H9 (cell line): ENCODE data around the gene DDX11. TPM values are rescaled to one million over a fixed set of nuclear protein-coding genes. Genes with fewer than 3 reads are reported as not detected.

Experiments used
- DNase-seq: peaks from one replicate; pipeline ENCODE4 v3.0.0-alpha.2; 2017
- H2AFZ ChIP-seq: one replicate; pipeline ENCODE4 v1.6.1; 2013; ENCODE audit warnings: mild to moderate bottlenecking, low read length, control low read depth, moderate library complexity
- H2AK5ac ChIP-seq: 2 replicates; pipeline ENCODE4 v1.6.1; 2013; ENCODE audit warnings: low read length, control low read depth, mixed read lengths; ENCODE audit not compliant: insufficient read length
- H2BK120ac ChIP-seq: one replicate; pipeline ENCODE4 v1.6.1; 2013; ENCODE audit warnings: low read depth, mild to moderate bottlenecking, low read length, control low read depth, inconsistent platforms; ENCODE audit not compliant: poor library complexity, severe bottlenecking
- H2BK12ac ChIP-seq: 2 replicates; pipeline ENCODE4 v1.6.1; 2013; ENCODE audit warnings: low read length, control low read depth, mixed read lengths, low read depth; ENCODE audit not compliant: insufficient read length
- H2BK15ac ChIP-seq: 2 replicates; pipeline ENCODE4 v1.6.1; 2013; ENCODE audit warnings: low read depth, low read length, control low read depth
- H2BK20ac ChIP-seq: one replicate; pipeline ENCODE4 v1.6.1; 2013; ENCODE audit warnings: low read depth, mild to moderate bottlenecking, low read length, control low read depth, inconsistent platforms; ENCODE audit not compliant: poor library complexity, severe bottlenecking
- H2BK5ac ChIP-seq: 2 replicates; pipeline ENCODE4 v1.6.1; 2013; ENCODE audit warnings: low read length, control low read depth, mixed read lengths; ENCODE audit not compliant: insufficient read length
- H3K14ac ChIP-seq: 2 replicates; pipeline ENCODE4 v1.6.1; 2013; ENCODE audit warnings: low read length, control low read depth; ENCODE audit not compliant: insufficient read depth
- H3K18ac ChIP-seq: 2 replicates; pipeline ENCODE4 v1.6.1; 2013; ENCODE audit warnings: low read depth, mild to moderate bottlenecking, mixed read lengths, low read length, control low read depth; ENCODE audit not compliant: insufficient read length
- H3K23ac ChIP-seq: 2 replicates; pipeline ENCODE4 v1.6.1; 2013; ENCODE audit warnings: low read length, control low read depth, mixed read lengths, low read depth; ENCODE audit not compliant: insufficient read length
- H3K23me2 ChIP-seq: 2 replicates; pipeline ENCODE4 v1.6.1; 2013; ENCODE audit warnings: low read depth, mild to moderate bottlenecking, mixed read lengths, low read length, control low read depth; ENCODE audit not compliant: insufficient read length, poor library complexity, severe bottlenecking
- H3K27ac ChIP-seq: 2 replicates; pipeline ENCODE4 v1.5.1; 2013; ENCODE audit warnings: low read length, control low read depth, mixed read lengths, low read depth; ENCODE audit not compliant: insufficient read length
- H3K27me3 ChIP-seq: 2 replicates; pipeline ENCODE4 v1.6.1; 2013; ENCODE audit warnings: low read length, control low read depth, inconsistent platforms; ENCODE audit not compliant: insufficient read depth
- H3K4ac ChIP-seq: 2 replicates; pipeline ENCODE4 v1.6.1; 2013; ENCODE audit warnings: low read depth, mild to moderate bottlenecking, control low read depth, inconsistent platforms, low read length, moderate library complexity
- H3K4me1 ChIP-seq: 2 replicates; pipeline ENCODE4 v1.6.1; 2013; ENCODE audit warnings: low read length, control low read depth, inconsistent platforms; ENCODE audit not compliant: insufficient read depth
- H3K4me2 ChIP-seq: 2 replicates; pipeline ENCODE4 v1.6.1; 2013; ENCODE audit warnings: low read length, control low read depth, mixed read lengths; ENCODE audit not compliant: insufficient read length, insufficient read depth
- H3K56ac ChIP-seq: 2 replicates; pipeline ENCODE4 v1.6.1; 2013; ENCODE audit warnings: low read depth, mild to moderate bottlenecking, mixed read lengths, low read length, control low read depth; ENCODE audit not compliant: insufficient read length
- H3K79me1 ChIP-seq: 2 replicates; pipeline ENCODE4 v1.6.1; 2013; ENCODE audit warnings: low read depth, mild to moderate bottlenecking, moderate library complexity, low read length, control low read depth, inconsistent platforms; ENCODE audit not compliant: insufficient read depth, poor library complexity, severe bottlenecking
- H3K79me2 ChIP-seq: 2 replicates; pipeline ENCODE4 v1.6.1; 2013; ENCODE audit warnings: low read length, control low read depth, inconsistent platforms; ENCODE audit not compliant: insufficient read depth
- H3K9ac ChIP-seq: 2 replicates; pipeline ENCODE4 v1.6.1; 2013; ENCODE audit warnings: low read length, control low read depth, mixed read lengths; ENCODE audit not compliant: insufficient read length; ENCODE audit errors: extremely low read depth
- H3K9me3 ChIP-seq: one replicate; pipeline ENCODE4 v1.6.1; 2013; ENCODE audit warnings: low read depth, low read length, inconsistent platforms; ENCODE audit not compliant: control insufficient read depth
- H3T11ph ChIP-seq: one replicate; pipeline ENCODE4 v1.6.1; 2013; ENCODE audit warnings: mild to moderate bottlenecking, low read length, control low read depth, inconsistent platforms
- H4K20me1 ChIP-seq: one replicate; pipeline ENCODE4 v1.6.1; 2013; ENCODE audit not compliant: control insufficient read depth, insufficient read length, insufficient read depth
- H4K5ac ChIP-seq: 2 replicates; pipeline ENCODE4 v1.6.1; 2013; ENCODE audit warnings: low read depth, mild to moderate bottlenecking, mixed read lengths, low read length, control low read depth; ENCODE audit not compliant: insufficient read length
- H4K8ac ChIP-seq: replicated peaks from 2 replicates; pipeline ENCODE4 v1.6.1; 2013; ENCODE audit warnings: low read length, control low read depth, mixed read lengths, low read depth; ENCODE audit not compliant: insufficient read length
- H4K91ac ChIP-seq: 2 replicates; pipeline ENCODE4 v1.6.1; 2013; ENCODE audit warnings: low read depth, mild to moderate bottlenecking, moderate library complexity, mixed read lengths, low read length, control low read depth; ENCODE audit not compliant: insufficient read length
- H3K27ac Mint-ChIP-seq, 3 experiments: 2 replicates in 2 of 3; 3 replicates in 1 of 3; pipeline ENCODE4 v1.8.0; 2020 to 2021; ENCODE audit warnings: mixed read lengths in 3 of 3, mild to moderate bottlenecking in 1 of 3, moderate library complexity in 1 of 3
- H3K27me3 Mint-ChIP-seq: 2 replicates; pipeline ENCODE4 v1.8.0; 2021; ENCODE audit warnings: low read depth, mild to moderate bottlenecking, moderate library complexity, mixed read lengths
- H3K36me3 Mint-ChIP-seq, 3 experiments: 2 replicates in 2 of 3; 3 replicates in 1 of 3; pipeline ENCODE4 v1.8.0; 2020 to 2021; ENCODE audit warnings: low read depth in 3 of 3, mixed read lengths in 3 of 3; ENCODE audit not compliant: insufficient read depth in 1 of 3
- H3K4me1 Mint-ChIP-seq, 2 experiments: 2 replicates each; pipeline ENCODE4 v1.8.0; 2020; ENCODE audit warnings: mixed read lengths in 2 of 2
- H3K4me3 Mint-ChIP-seq, 2 experiments: 2 replicates in 1 of 2; 3 replicates in 1 of 2; pipeline ENCODE4 v1.8.0; 2020 to 2021; ENCODE audit warnings: mild to moderate bottlenecking in 2 of 2, mixed read lengths in 2 of 2, moderate library complexity in 1 of 2
- H3K9me3 Mint-ChIP-seq, 2 experiments: 2 replicates in 1 of 2; 3 replicates in 1 of 2; pipeline ENCODE4 v1.8.0; 2020; ENCODE audit warnings: mild to moderate bottlenecking in 2 of 2, mixed read lengths in 2 of 2, moderate library complexity in 1 of 2
- CTCF ChIP-seq: fragments of 200-600 bp; sonication (generic); conservative IDR thresholded peaks from 3 replicates; pipeline ENCODE4 v1.8.0; 2021; ENCODE audit warnings: antibody characterized with exemption, mild to moderate bottlenecking
- WGBS: extraction: QIAGEN DNeasy Blood & Tissue Kit; methylation state at CpG from one replicate; pipeline ENCODE4 v1.1.7; 2013; ENCODE audit warnings: missing lambda C conversion rate, low lambda C conversion rate, mixed read lengths; ENCODE audit not compliant: insufficient read length; ENCODE audit errors: extremely low coverage; 5-methylcytosine and 5-hydroxymethylcytosine counted together
- total RNA-seq: library from RNA; stranded (reverse); gene quantifications from 2 replicates; pipeline ENCODE4 v1.2.1, GENCODE V29; 2021

DDX11 gene
- total RNA-seq, 1 experiment from 2014 or later: 183 TPM

- Histone ChIP-seq H3T11ph (no peak overlapping the region), H2AK5ac (no peak overlapping the region), H2BK5ac (no peak overlapping the region), H3K79me1 (no peaks in the 10 kb centered on the region), H3K23me2 (no peaks in the 10 kb centered on the region), H2BK120ac (no peak overlapping the region), H2AFZ (no peak overlapping the region), H3K4ac (no peak overlapping the region), H3K23ac (no peak overlapping the region), H3K79me2 (no peaks in the 10 kb centered on the region), H3K9me3 (no peaks in the 10 kb centered on the region), H4K8ac (no peak overlapping the region), H3K9ac (no peak overlapping the region), H2BK15ac (no peak overlapping the region), H4K20me1 (no peaks in the 10 kb centered on the region), H4K91ac (no peak overlapping the region), H3K14ac (no peak overlapping the region), H3K56ac (no peak overlapping the region), H2BK12ac (no peak overlapping the region), H3K27ac (no peak overlapping the region), H3K4me1 (no peaks in the 10 kb centered on the region), H3K27me3 (no peaks in the 10 kb centered on the region), H2BK20ac (no peak overlapping the region), H4K5ac (no peak overlapping the region), H3K4me2 (no peak overlapping the region), H3K18ac (no peak overlapping the region)
- peak overlapping the region in 1 of 3 experiments; percentile 53; a peak in 1 of 7 replicates for H3K27ac Mint-ChIP-seq
- peaks cover 22 to 38% (median 37%) of the 10 kb centered on the region in 3 experiments for H3K36me3 Mint-ChIP-seq
- H3K4me1 Mint-ChIP-seq: peaks cover 0 to 4% of the 10 kb centered on the region in 2 experiments; a peak in 1 of 4 replicates
- TF ChIP-seq CTCF: no peak
- WGBS: no CpG with 5 or more reads among the region's 8 CpGs
- H3K9me3 Mint-ChIP-seq: no peaks in the 10 kb centered on the region; a peak in 1 of 5 replicates
- H3K27me3 Mint-ChIP-seq: peaks cover 2% of the 10 kb centered on the region; the same call in 1 of the 2 replicates
- H3K4me3 Mint-ChIP-seq: no peak overlapping the region
- peak; percentile 22 for DNase-seq
Observed at GRCh38 chr12:31105668-31106067, 32.0 kb downstream of the DDX11 start.
